HCT116 (cell line): Measurements from ENCODE around the gene MOB4.

Source experiments
- CBX3 ChIP-seq: IDR thresholded peaks from 2 replicates; pipeline ENCODE4 v1.6.1; 2012; ENCODE audit warnings: low read depth
- CTCF ChIP-seq, 3 experiments: fragments of 200-600 bp in 1 of 3; sonication (generic) in 1 of 3; IDR thresholded peaks in 2 of 3; conservative IDR thresholded peaks in 1 of 3; 2 replicates each; pipeline ENCODE4 v1.5.1; 2012 to 2017; ENCODE audit warnings: low read depth in 2 of 3, low read length in 2 of 3, antibody characterized with exemption in 1 of 3, borderline replicate concordance in 1 of 3, control low read depth in 1 of 3, mild to moderate bottlenecking in 1 of 3, mixed read lengths in 1 of 3, mixed run types in 1 of 3, moderate library complexity in 1 of 3; ENCODE audit not compliant: insufficient read depth in 1 of 3
- EGR1 ChIP-seq: IDR thresholded peaks from 2 replicates; pipeline ENCODE4 v1.6.1; 2012; ENCODE audit warnings: low read depth
- EZH2 ChIP-seq: fragments of 200-600 bp; sonication (generic); IDR thresholded peaks from 2 replicates; pipeline ENCODE4 v1.6.1; 2017; ENCODE audit warnings: antibody characterized with exemption, mixed run types
- POLR2A ChIP-seq: IDR thresholded peaks from 2 replicates; pipeline ENCODE4 v1.7.0; 2011; ENCODE audit warnings: borderline replicate concordance; ENCODE audit not compliant: insufficient read depth, insufficient read length; ENCODE audit errors: extremely low read depth
- POLR2AphosphoS5 ChIP-seq: IDR thresholded peaks from 2 replicates; pipeline ENCODE4 v1.6.1; 2011; ENCODE audit warnings: mild to moderate bottlenecking, low read depth, low read length, moderate library complexity
- RAD21 ChIP-seq: IDR thresholded peaks from 2 replicates; pipeline ENCODE4 v1.6.1; 2012; ENCODE audit warnings: low read depth, mild to moderate bottlenecking
- SIN3A ChIP-seq: IDR thresholded peaks from 2 replicates; pipeline ENCODE4 v1.6.1; 2012; ENCODE audit warnings: low read depth
- SP1 ChIP-seq: IDR thresholded peaks from 2 replicates; pipeline ENCODE4 v1.6.1; 2012; ENCODE audit warnings: low read depth

- TF ChIP-seq CTCF (IDR thresholded peaks at IDR 0.05 in 2 of 3, conservative IDR thresholded peaks at IDR 0.05 in 1 of 3; ENCODE audit: borderline replicate concordance in 1 of 3, insufficient read depth in 1 of 3, low read depth in 2 of 3, low read length in 2 of 3) (no peak), POLR2A (no peak), CBX3 (no peak), RAD21 (no peak), EZH2 (no peak), SIN3A (no peak), SP1 (no peak), EGR1 (no peak), POLR2AphosphoS5 (no peak)
Observed at GRCh38 chr2:197487385-197487784, 28.5 kb upstream of the MOB4 start.
